Measurements from ENCODE around the gene TULP4. TPM values are rescaled to one million over a fixed set of nuclear protein-coding genes. Genes with fewer than 3 reads are reported as not detected.
"Not testable (repeated sequence)": the region's sequence is repeated elsewhere in the genome, so short reads cannot be mapped to it uniquely, and the experiment has no call there.

TULP4 gene
- total RNA-seq, 1 experiment from 2014 or later = 35.4 TPM

- no peak for DNase-seq (ENCODE audit: low spot score)
These were observed 11.9 kb downstream of the TULP4 start for GRCh38 chr6:158324136-158324535.

GRCh38 chr6:158327211-158327610 lies 14.9 kb downstream of the TULP4 start:
- no peak for DNase-seq (ENCODE audit: low spot score)

- DNase-seq (ENCODE audit: low spot score) = no peak
These were observed 16.7 kb downstream of the TULP4 start for GRCh38 chr6:158328952-158329351.

- DNase-seq (ENCODE audit: low spot score) = no peak
These were observed 17.3 kb downstream of the TULP4 start for GRCh38 chr6:158329531-158329930.

- no peak for DNase-seq (ENCODE audit: low spot score)
These were observed 17.8 kb downstream of the TULP4 start for GRCh38 chr6:158330016-158330415.

- DNase-seq (ENCODE audit: low spot score) = no peak
These were observed 20.0 kb downstream of the TULP4 start for GRCh38 chr6:158332237-158332636.

- DNase-seq (ENCODE audit: low spot score) = no peak
These were observed 20.8 kb downstream of the TULP4 start for GRCh38 chr6:158333094-158333493.

GRCh38 chr6:158334534-158334933 lies 22.3 kb downstream of the TULP4 start:
- no peak for DNase-seq (ENCODE audit: low spot score)

GRCh38 chr6:158337332-158337731 lies 25.1 kb downstream of the TULP4 start:
- no peak for DNase-seq (ENCODE audit: low spot score)

- no peak for DNase-seq (ENCODE audit: low spot score)
These were observed 26.2 kb downstream of the TULP4 start for GRCh38 chr6:158338311-158339112.

- DNase-seq (ENCODE audit: low spot score) = not testable (repeated sequence)
These were observed 26.9 kb downstream of the TULP4 start for GRCh38 chr6:158339197-158339596.

GRCh38 chr6:158340252-158340651 lies 28.0 kb downstream of the TULP4 start:
- DNase-seq (ENCODE audit: low spot score) = no peak

- no peak for DNase-seq (ENCODE audit: low spot score)
These were observed 32.3 kb downstream of the TULP4 start for GRCh38 chr6:158344534-158344933.

GRCh38 chr6:158345444-158345843 lies 33.2 kb downstream of the TULP4 start:
- not testable (repeated sequence) for DNase-seq (ENCODE audit: low spot score)

- DNase-seq (ENCODE audit: low spot score) = no peak
These were observed 35.1 kb downstream of the TULP4 start for GRCh38 chr6:158347335-158347734.

GRCh38 chr6:158348737-158349504 lies 36.7 kb downstream of the TULP4 start:
- not testable (repeated sequence) for DNase-seq (ENCODE audit: low spot score)

GRCh38 chr6:158349505-158350275 lies 37.4 kb downstream of the TULP4 start:
- DNase-seq (ENCODE audit: low spot score) = not testable (repeated sequence)

GRCh38 chr6:158350731-158351130 lies 38.5 kb downstream of the TULP4 start:
- not testable (repeated sequence) for DNase-seq (ENCODE audit: low spot score)

GRCh38 chr6:158353883-158354877 lies 41.9 kb downstream of the TULP4 start:
- DNase-seq (ENCODE audit: low spot score) = peak; percentile 18

GRCh38 chr6:158356586-158357546 lies 44.6 kb downstream of the TULP4 start:
- DNase-seq (ENCODE audit: low spot score) = no peak

All from H4 (cell line).